Measurements from ENCODE around the gene SUPV3L1. TPM values are rescaled to one million over a fixed set of nuclear protein-coding genes. Genes with fewer than 3 reads are reported as not detected.
"Not testable (repeated sequence)": the region's sequence is repeated elsewhere in the genome, so short reads cannot be mapped to it uniquely, and the experiment has no call there.

SUPV3L1 gene
- total and polyA plus RNA-seq, 12 donors: 23.8 to 139 (median 38.0) TPM

GRCh38 chr10:69248117-69248730 is 68.2 kb downstream of the SUPV3L1 start:
- TF ChIP-seq, protein P1, sequence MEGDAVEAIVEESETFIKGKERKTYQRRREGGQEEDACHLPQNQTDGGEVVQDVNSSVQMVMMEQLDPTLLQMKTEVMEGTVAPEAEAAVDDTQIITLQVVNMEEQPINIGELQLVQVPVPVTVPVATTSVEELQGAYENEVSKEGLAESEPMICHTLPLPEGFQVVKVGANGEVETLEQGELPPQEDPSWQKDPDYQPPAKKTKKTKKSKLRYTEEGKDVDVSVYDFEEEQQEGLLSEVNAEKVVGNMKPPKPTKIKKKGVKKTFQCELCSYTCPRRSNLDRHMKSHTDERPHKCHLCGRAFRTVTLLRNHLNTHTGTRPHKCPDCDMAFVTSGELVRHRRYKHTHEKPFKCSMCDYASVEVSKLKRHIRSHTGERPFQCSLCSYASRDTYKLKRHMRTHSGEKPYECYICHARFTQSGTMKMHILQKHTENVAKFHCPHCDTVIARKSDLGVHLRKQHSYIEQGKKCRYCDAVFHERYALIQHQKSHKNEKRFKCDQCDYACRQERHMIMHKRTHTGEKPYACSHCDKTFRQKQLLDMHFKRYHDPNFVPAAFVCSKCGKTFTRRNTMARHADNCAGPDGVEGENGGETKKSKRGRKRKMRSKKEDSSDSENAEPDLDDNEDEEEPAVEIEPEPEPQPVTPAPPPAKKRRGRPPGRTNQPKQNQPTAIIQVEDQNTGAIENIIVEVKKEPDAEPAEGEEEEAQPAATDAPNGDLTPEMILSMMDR (IDR thresholded peaks at IDR 0.05): no peak
- peaks cover 0 to 11% (median 0%) of the 10 kb centered on the region in 11 donors for H3K9me3 ChIP-seq
- H3K27ac ChIP-seq: no peak overlapping the region
- H3K4me1 ChIP-seq: no peaks in the 10 kb centered on the region
- no peaks in the 10 kb centered on the region for H3K36me3 ChIP-seq
- ATAC-seq (no peak), DNase-seq (no peak)
- no peak overlapping the region for H3K4me3 ChIP-seq
- WGBS, 2 donors: 84 to 85% methylated on average over 24 of the region's 24 CpGs
- intact Hi-C loops (cut with DNase I): loop anchor here in 2 of 10 donors (5.0 to 10.0 kb wide), 2 partner anchors 59 to 387 kb away; partner anchors contain the start of gene FAM241B (in 1 of the 2)
- H3K27me3 ChIP-seq: no peaks in the 10 kb centered on the region

DNA sequence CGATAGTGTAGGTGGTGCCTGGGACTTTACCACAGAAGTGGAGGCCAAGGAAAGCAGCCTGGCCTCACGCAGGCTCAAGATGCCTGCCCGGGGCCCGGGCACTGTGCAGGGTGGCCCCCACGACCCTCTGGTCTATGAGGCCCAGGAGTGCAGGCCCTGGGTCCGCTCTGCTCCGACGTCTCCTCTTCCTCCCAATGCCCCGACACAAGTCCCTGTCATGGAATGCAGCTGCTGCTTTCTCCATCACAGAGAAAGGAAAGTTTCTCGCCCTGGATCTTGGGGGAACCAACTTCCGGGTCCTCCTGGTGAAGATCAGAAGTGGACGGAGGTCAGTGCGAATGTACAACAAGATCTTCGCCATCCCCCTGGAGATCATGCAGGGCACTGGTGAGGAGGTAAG is 70.0 kb downstream of the SUPV3L1 start:
- H3K27me3 ChIP-seq: no peaks in the 10 kb centered on the region
- DNase-seq: no peak
- H3K9me3 ChIP-seq: peaks cover 0 to 11% (median 0%) of the 10 kb centered on the region in 11 donors
- ATAC-seq: no peak
- intact Hi-C loops (cut with DNase I): loop anchor here in 2 of 10 donors (10.0 kb wide), 1 partner anchor 55 kb away; no protein-coding TSS in a partner anchor
- no peaks in the 10 kb centered on the region for H3K36me3 ChIP-seq
- TF ChIP-seq, protein P1 (IDR thresholded peaks at IDR 0.05): no peak
- no peak overlapping the region for H3K27ac ChIP-seq
- 94 to 95% methylated on average over 14 of the region's 14 CpGs for WGBS, 2 donors
- H3K4me3 ChIP-seq: no peak overlapping the region
- H3K4me1 ChIP-seq: no peaks in the 10 kb centered on the region

DNA sequence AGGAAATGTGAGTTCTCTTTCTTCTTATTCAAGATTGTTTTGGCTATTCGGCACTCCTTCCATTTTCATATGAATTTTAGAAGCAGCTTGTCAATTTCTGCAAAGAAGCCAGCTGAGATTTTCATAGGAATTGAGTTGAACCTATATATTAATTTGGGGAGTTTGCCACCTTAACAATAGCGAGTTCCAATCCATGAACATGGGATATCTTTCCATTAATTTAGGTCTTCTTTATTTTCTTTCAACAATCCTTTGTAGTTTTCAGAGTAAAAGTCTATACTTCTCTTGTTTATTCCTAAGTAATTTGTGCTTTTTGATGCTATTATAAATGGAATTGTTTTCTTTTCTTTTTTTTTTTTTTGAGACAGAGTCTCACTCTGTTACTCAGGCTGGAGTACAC is 71.4 kb downstream of the SUPV3L1 start:
- not testable (repeated sequence) for ATAC-seq
- WGBS, 2 donors: 97% methylated on average over 2 of the region's 2 CpGs

DNA sequence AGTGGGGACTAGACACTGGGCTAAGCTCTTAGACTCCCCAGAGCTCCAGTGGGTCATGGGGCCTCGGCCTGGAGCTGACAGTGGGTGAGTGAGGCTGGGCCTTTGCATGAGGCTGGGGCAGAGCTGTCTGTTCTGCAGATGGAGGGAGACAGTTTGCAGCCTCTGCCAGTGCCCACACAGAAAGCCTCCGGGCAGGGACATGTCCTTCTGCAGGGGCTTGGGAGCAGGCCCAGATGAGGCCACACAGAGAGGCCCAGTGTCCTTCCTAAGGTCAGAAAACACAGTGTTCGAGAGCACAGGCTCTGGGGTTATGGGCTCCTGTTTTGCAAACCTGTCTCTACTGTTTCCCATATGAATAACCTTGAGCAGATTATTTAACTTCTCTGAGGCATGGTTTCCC is 73.1 kb downstream of the SUPV3L1 start:
- WGBS, 2 donors: 80% methylated on average over 3 of the region's 3 CpGs
- ATAC-seq: peak in 1 of 8 donors; percentile 70
- intact Hi-C loops (cut with DNase I): loop anchor here in 2 of 10 donors (10.0 kb wide), 1 partner anchor 52 kb away; no protein-coding TSS in a partner anchor

More for the DNA sequence above, 71.4 kb downstream of the SUPV3L1 start:
- not testable (repeated sequence) for H3K36me3 ChIP-seq, H3K27me3 ChIP-seq, H3K4me1 ChIP-seq, DNase-seq, H3K4me3 ChIP-seq, H3K27ac ChIP-seq
- intact Hi-C loops (cut with DNase I): loop anchor here in 2 of 10 donors (10.0 kb wide), 1 partner anchor 53 kb away; no protein-coding TSS in a partner anchor
- peaks cover 0 to 11% (median 0%) of the 10 kb centered on the region in 11 donors for H3K9me3 ChIP-seq

More for the DNA sequence above, 73.1 kb downstream of the SUPV3L1 start:
- TF ChIP-seq, protein P1 (IDR thresholded peaks at IDR 0.05): no peak
- H3K4me3 ChIP-seq: no peak overlapping the region
- no peaks in the 10 kb centered on the region for H3K27me3 ChIP-seq
- H3K27ac ChIP-seq: no peak overlapping the region
- no peaks in the 10 kb centered on the region for H3K4me1 ChIP-seq
- DNase-seq: no peak
- H3K36me3 ChIP-seq: no peaks in the 10 kb centered on the region
- H3K9me3 ChIP-seq: peaks cover 0 to 11% (median 0%) of the 10 kb centered on the region in 11 donors
